Measurements from ENCODE around the gene RYR3. TPM values are rescaled to one million over a fixed set of nuclear protein-coding genes. Genes with fewer than 3 reads are reported as not detected.

Gene RYR3
- total RNA-seq, 1 donor from 2014 or later, result 7.4 TPM

DNA sequence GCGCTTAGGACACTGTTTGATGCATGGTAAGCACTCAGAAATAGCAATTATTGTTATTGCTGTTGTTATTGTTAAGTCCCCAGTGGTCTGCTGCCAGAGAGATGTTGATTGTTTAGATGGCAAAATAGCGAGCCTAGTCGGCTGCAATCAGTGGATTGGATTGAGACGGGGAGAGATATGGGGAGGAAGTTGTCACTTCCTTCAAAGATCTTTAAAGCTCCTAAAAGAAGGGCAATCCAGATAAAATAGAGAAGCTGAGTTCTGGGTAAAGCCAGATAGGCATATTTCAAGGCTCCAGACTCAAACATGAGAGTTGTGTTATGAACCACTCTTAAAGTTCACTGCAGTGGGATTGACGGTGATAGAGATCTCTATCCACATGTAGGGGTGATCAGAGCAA is 64.5 kb downstream of the RYR3 start:
- H3K27me3 Mint-ChIP-seq (ENCODE audit: unreplicated experiment), result peaks cover 4% of the 10 kb centered on the region
- TF ChIP-seq, protein P1, sequence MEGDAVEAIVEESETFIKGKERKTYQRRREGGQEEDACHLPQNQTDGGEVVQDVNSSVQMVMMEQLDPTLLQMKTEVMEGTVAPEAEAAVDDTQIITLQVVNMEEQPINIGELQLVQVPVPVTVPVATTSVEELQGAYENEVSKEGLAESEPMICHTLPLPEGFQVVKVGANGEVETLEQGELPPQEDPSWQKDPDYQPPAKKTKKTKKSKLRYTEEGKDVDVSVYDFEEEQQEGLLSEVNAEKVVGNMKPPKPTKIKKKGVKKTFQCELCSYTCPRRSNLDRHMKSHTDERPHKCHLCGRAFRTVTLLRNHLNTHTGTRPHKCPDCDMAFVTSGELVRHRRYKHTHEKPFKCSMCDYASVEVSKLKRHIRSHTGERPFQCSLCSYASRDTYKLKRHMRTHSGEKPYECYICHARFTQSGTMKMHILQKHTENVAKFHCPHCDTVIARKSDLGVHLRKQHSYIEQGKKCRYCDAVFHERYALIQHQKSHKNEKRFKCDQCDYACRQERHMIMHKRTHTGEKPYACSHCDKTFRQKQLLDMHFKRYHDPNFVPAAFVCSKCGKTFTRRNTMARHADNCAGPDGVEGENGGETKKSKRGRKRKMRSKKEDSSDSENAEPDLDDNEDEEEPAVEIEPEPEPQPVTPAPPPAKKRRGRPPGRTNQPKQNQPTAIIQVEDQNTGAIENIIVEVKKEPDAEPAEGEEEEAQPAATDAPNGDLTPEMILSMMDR (IDR thresholded peaks at IDR 0.05; ENCODE audit: partially characterized antibody, unreplicated experiment), result no peak
- peak overlapping the region; percentile 19 for H3K27ac Mint-ChIP-seq (ENCODE audit: unreplicated experiment)
- H3K36me3 Mint-ChIP-seq (ENCODE audit: unreplicated experiment), result no peaks in the 10 kb centered on the region
- H3K4me3 Mint-ChIP-seq (ENCODE audit: unreplicated experiment), result no peak overlapping the region
- peaks cover 18% of the 10 kb centered on the region for H3K4me1 Mint-ChIP-seq (ENCODE audit: low read depth, unreplicated experiment)
- DNase-seq, result no peak
- H3K9me3 Mint-ChIP-seq (ENCODE audit: unreplicated experiment), result peaks cover 2% of the 10 kb centered on the region

DNA sequence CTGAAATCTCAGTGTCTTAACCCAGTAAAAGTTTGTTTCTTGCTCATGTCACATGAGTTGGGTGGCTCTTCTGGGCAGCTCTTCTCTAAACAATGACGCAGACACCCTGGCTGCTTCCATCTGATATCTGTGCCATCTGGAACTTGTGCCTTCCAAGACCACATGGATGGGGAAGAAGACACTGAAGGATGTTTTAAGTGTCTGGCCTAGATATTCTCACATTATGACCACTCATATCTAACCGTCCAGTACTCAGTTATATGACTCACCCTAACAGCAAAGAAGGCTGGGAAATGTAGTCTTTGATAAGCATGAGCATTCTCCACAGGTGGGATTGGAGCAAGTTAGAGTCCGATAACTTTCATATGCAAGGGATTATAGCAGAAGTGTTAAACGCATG is 66.4 kb downstream of the RYR3 start:
- Mint-ChIP-seq H3K9me3 (ENCODE audit: unreplicated experiment) (peaks cover 2% of the 10 kb centered on the region), H3K27me3 (ENCODE audit: unreplicated experiment) (peaks cover 4% of the 10 kb centered on the region), H3K4me3 (ENCODE audit: unreplicated experiment) (no peak overlapping the region), H3K27ac (ENCODE audit: unreplicated experiment) (no peak overlapping the region), H3K36me3 (ENCODE audit: unreplicated experiment) (no peaks in the 10 kb centered on the region), H3K4me1 (ENCODE audit: low read depth, unreplicated experiment) (peaks cover 18% of the 10 kb centered on the region)
- TF ChIP-seq, protein P1 (IDR thresholded peaks at IDR 0.05; ENCODE audit: partially characterized antibody, unreplicated experiment), result no peak
- no peak for DNase-seq

DNA sequence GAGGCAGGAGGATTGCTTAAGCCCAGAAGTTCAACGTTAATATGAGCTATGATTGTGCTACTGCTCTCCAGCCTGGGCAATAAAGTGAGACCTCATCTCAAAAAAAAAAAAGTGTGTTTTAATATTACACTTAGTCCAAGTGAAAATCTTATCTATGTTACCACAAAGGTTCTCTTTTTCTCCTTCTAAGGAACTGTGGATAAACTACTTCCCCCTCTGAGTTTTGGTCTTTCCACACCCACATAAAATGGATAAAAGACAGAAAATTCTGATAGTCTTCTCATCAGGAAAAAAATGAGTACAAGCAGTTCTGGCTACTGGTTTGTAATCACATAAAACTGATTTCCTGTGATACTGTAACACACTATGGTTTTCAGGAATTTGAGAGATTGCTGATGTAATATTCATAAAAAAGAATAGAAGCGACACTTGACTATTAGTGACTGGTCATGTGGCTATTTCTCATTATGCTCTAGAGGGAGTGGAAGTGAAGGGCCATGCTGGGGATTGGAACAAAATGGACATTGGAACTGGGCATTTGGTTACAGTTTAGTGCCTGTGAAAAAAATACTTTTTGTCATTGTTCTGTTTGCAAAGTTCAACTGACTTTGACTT is 68.2 kb downstream of the RYR3 start:
- TF ChIP-seq, protein P1 (IDR thresholded peaks at IDR 0.05; ENCODE audit: partially characterized antibody, unreplicated experiment), result no peak
- H3K4me3 Mint-ChIP-seq (ENCODE audit: unreplicated experiment), result no peak overlapping the region
- no peaks in the 10 kb centered on the region for H3K36me3 Mint-ChIP-seq (ENCODE audit: unreplicated experiment)
- no peak overlapping the region for H3K27ac Mint-ChIP-seq (ENCODE audit: unreplicated experiment)
- no peak for DNase-seq
- peaks cover 12% of the 10 kb centered on the region for H3K4me1 Mint-ChIP-seq (ENCODE audit: low read depth, unreplicated experiment)
- peaks cover 4% of the 10 kb centered on the region for H3K27me3 Mint-ChIP-seq (ENCODE audit: unreplicated experiment)
- peaks cover 2% of the 10 kb centered on the region for H3K9me3 Mint-ChIP-seq (ENCODE audit: unreplicated experiment)

DNA sequence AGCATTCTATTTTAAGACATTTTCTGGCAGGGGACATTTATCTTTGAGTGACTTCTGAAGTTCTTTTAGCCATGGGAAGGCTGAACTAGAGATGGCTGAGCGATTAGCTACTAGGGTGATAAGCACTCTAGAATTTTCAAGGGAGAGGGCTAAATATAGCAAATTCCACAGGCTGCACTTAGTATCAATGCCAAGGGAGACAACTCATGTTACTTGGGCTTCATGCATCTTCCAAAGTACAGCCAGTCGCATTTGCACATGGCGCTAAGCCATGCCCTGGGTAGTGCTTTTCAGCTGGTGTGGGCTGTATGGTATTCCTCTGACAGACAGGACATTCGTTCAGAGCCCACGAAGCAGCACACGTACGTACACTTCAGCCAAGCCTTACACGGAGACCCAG is 69.6 kb downstream of the RYR3 start:
- Mint-ChIP-seq H3K4me3 (ENCODE audit: unreplicated experiment) (no peak overlapping the region), H3K4me1 (ENCODE audit: low read depth, unreplicated experiment) (peaks cover 13% of the 10 kb centered on the region), H3K9me3 (ENCODE audit: unreplicated experiment) (peaks cover 4% of the 10 kb centered on the region), H3K27me3 (ENCODE audit: unreplicated experiment) (peaks cover 7% of the 10 kb centered on the region), H3K27ac (ENCODE audit: unreplicated experiment) (no peak overlapping the region), H3K36me3 (ENCODE audit: unreplicated experiment) (no peaks in the 10 kb centered on the region)
- TF ChIP-seq, protein P1 (IDR thresholded peaks at IDR 0.05; ENCODE audit: partially characterized antibody, unreplicated experiment), result no peak
- DNase-seq, result no peak

DNA sequence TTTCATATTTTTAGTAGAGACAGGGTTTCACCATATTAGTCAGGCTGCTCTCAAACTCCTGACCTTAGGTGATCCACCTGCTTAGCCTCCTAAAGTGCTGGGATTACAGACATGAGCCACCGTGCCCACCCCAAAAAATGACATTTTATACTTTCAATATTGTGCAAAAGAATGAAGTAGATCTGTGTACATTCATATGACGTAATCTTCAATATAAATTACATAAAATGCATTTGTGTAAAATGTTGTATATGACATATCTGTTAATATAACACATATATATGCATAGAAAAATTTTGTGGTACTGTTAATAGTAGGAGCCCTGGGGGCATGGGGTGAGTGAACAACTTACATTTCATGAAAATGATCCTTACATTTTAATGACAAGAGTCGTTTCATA is 71.7 kb downstream of the RYR3 start:
- Mint-ChIP-seq H3K4me3 (ENCODE audit: unreplicated experiment) (no peak overlapping the region), H3K27ac (ENCODE audit: unreplicated experiment) (no peak overlapping the region), H3K36me3 (ENCODE audit: unreplicated experiment) (no peaks in the 10 kb centered on the region), H3K4me1 (ENCODE audit: low read depth, unreplicated experiment) (peaks cover 6% of the 10 kb centered on the region), H3K9me3 (ENCODE audit: unreplicated experiment) (peaks cover 2% of the 10 kb centered on the region), H3K27me3 (ENCODE audit: unreplicated experiment) (peaks cover 2% of the 10 kb centered on the region)
- TF ChIP-seq, protein P1 (IDR thresholded peaks at IDR 0.05; ENCODE audit: partially characterized antibody, unreplicated experiment), result no peak
- DNase-seq, result no peak
